ENCODE results near the gene CAST.

DNA sequence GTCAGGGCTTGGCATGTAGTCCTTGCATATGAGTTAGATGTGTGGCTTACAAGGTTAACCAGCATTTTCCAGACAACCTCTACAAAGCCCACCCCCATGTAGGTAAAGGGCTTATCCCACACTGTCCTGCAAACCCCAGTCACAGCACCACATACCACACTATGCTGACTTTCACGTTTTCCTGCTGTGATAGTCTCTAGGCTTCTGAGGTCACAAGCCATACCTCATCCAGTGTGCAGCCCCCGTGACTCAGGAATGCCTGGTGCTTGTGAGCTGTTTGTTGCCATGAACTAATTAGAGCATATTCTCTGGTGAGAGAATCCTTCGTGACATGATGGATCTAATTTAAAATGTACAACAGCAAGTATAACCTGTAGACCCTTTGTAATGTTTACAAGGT lies 94.8 kb downstream of the CAST start:
- TF ChIP-seq, protein P1, sequence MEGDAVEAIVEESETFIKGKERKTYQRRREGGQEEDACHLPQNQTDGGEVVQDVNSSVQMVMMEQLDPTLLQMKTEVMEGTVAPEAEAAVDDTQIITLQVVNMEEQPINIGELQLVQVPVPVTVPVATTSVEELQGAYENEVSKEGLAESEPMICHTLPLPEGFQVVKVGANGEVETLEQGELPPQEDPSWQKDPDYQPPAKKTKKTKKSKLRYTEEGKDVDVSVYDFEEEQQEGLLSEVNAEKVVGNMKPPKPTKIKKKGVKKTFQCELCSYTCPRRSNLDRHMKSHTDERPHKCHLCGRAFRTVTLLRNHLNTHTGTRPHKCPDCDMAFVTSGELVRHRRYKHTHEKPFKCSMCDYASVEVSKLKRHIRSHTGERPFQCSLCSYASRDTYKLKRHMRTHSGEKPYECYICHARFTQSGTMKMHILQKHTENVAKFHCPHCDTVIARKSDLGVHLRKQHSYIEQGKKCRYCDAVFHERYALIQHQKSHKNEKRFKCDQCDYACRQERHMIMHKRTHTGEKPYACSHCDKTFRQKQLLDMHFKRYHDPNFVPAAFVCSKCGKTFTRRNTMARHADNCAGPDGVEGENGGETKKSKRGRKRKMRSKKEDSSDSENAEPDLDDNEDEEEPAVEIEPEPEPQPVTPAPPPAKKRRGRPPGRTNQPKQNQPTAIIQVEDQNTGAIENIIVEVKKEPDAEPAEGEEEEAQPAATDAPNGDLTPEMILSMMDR (IDR thresholded peaks at IDR 0.05): no peak
- no peak for TF ChIP-seq POLR2A (IDR thresholded peaks at IDR 0.05)

Data from esophagus squamous epithelium (tissue), 4 donors.